ENCODE measurements around the gene CLIC1. TPM values are rescaled to one million over a fixed set of nuclear protein-coding genes. Genes with fewer than 3 reads are reported as not detected.
A peak's percentile ranks its signal among the peaks of the same experiment; 100 is the strongest.

Gene CLIC1
- total and polyA plus RNA-seq, 10 of the 15 experiments (the other 5 are each of a cell fraction or from before 2014, with no cell fraction given): 446 to 1,266 (median 636) TPM

DNA sequence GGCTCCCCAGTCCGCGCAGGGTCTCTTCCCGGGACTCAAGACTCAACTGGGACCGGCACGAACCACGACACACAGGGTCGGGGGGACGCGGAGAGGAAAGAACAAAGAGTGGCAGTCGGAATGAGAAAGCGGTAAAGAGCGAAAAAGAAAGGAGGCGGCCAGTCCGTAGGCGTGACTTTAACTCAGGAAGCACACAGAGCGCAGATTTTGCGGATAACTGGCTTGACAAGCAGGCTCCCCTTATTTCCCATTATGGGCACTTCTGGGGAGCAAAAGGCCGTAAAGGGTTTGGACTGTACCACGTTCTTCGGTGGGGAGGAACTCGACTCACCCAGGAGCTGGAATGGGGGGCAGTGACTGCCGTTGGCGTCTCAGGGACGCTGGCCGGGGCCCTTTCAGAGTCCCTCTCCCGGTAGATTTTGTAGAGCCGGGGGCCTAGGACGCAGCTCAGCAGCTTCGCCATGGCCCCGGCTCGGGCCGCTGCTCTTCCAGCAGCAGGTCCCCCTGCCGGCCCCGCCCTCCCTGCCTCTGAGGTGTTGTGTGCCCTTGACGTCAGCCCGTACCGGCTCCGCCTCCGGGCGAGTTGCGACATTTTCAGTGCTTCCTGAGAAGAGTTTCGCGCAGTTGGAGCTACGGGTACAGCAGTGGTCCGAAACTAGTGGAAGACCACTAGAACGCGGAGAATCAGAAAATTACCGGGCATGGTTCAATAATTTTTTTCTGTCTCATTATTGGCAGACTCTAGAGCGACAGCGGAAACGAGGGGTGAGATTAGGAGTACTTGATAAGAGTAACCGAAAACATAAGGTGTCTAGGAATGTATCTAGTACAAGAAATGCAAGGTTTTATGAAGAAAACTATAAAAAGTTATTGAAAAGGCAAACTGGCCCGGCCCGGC is 33.3 kb downstream of the CLIC1 start, which contains the start of gene ABHD16A (continued):
- TF ChIP-seq E4F1 (IDR thresholded peaks at IDR 0.05; ENCODE audit: borderline replicate concordance, partially characterized antibody) (peak; percentile 97), CHD2 (IDR thresholded peaks at IDR 0.05; ENCODE audit: borderline replicate concordance, low read depth, low read length) (0 out of 2 replicates have a peak, but pooled peaks have one; percentile 48), EZH2 (IDR thresholded peaks at IDR 0.05; ENCODE audit: borderline replicate concordance, control insufficient read depth, low read depth, low read length) (no peak), EGR1 (IDR thresholded peaks at IDR 0.05; ENCODE audit: borderline replicate concordance in 1 of 2, low read depth in 2 of 2, low read length in 2 of 2) (0 out of 3 replicates have a peak, but pooled peaks of 1 of the 2 experiments have one; percentile 4), CBX5 (IDR thresholded peaks at IDR 0.05; ENCODE audit: low read depth) (no peak), IRF4 (IDR thresholded peaks at IDR 0.05; ENCODE audit: low read depth, low read length) (0 out of 2 replicates have a peak, but pooled peaks have one; percentile 5), MEF2A (IDR thresholded peaks at IDR 0.05; ENCODE audit: insufficient read depth, low read depth, low read length) (0 out of 2 replicates have a peak, but pooled peaks have one; percentile 45), MYB (IDR thresholded peaks at IDR 0.05; ENCODE audit: borderline replicate concordance, low read depth, low read length) (no peak), ELK1 (IDR thresholded peaks at IDR 0.05; ENCODE audit: low read depth, low read length) (peak; percentile 33; the same call in 1 of the 2 replicates)

All from GM12878 (cell line).